HT-29 (cell line): ENCODE data around the gene DRAP1. TPM values are rescaled to one million over a fixed set of nuclear protein-coding genes. Genes with fewer than 3 reads are reported as not detected.

ENCODE experiments used
- DNase-seq: peaks from one replicate; pipeline ENCODE4 v3.0.0-alpha.2; 2015; ENCODE audit warnings: low spot score
- total RNA-seq: library from RNA; depleted of rRNA; stranded (reverse); fragments of >200 nt; shearing (Covaris generic); gene quantifications from 2 replicates; pipeline ENCODE4 v1.2.3, GENCODE V29; 2014; rRNA removed

DRAP1 gene
- total RNA-seq = 208 and 228 TPM in 2 replicates

DNA sequence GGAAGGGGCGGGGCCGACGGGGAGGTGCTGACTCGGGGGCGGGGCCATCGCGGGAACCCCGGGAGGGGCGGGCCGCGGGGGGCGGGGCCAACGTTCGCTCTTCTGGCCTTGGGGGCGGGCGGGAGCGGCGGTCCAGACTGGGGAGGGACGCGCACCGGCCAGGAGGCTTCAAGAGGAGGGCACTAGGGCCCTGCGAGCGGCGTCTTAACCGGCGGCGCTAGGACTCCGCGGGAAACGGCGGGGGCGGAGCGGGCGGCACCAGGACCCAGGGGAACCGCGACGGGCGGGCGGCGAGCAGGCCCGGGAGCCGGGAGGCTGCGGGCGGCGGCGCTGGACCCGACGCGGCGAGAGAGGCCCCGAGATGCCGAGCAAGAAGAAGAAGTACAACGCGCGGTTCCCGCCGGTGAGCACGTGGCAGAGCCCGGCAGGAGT lies at the start of gene DRAP1:
Gene DRAP1 (plus strand): TSS at position 286 of the 432 bp plus-strand sequence. CDS start 76 bp downstream, at position 362.
- DNase-seq = peak; percentile 98

- no peak for DNase-seq
Observed at GRCh38 chr11:65869643-65870306, 49.5 kb upstream of the DRAP1 start.

- DNase-seq = no peak
Observed at GRCh38 chr11:65870307-65870658, 48.9 kb upstream of the DRAP1 start.

GRCh38 chr11:65870706-65871681 lies 48.2 kb upstream of the DRAP1 start:
- DNase-seq = peak; percentile 9

DNA sequence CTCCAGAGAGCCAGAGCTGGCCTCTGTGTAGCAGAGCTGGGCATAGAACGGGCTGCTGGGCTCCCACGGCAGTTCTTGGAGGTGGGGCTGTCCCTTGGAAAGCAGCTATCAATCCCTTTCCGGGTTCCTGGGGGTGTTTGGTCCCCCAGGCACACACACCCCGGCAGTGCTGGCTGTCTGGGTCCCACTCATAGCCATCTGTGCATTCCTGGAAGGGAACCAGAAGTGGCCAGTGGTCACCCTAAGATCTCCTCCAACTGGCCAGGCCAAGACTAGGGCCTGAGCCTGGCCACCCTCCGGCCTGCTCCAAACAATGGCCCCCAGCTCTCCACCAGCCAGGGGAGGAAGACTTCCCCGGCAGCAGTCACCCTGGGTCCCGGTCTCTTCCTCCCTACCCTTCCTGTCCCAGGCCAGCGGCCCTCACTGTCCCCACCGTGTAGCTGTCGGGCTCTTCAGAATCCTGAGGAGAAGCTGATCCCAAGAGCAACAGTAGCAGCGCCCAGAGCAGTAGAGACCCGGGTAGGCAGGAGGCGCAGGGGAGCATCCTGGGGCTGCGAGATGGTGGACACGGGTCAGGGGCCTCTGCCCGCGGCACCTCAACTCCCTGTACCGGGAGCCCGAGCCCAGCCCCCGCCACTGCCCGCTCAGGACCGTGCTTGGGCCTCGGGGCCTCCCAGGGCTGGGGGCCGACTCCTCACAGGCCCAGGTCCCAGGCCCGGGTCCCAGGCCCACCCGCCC lies 47.2 kb upstream of the DRAP1 start:
- no peak for DNase-seq

DNA sequence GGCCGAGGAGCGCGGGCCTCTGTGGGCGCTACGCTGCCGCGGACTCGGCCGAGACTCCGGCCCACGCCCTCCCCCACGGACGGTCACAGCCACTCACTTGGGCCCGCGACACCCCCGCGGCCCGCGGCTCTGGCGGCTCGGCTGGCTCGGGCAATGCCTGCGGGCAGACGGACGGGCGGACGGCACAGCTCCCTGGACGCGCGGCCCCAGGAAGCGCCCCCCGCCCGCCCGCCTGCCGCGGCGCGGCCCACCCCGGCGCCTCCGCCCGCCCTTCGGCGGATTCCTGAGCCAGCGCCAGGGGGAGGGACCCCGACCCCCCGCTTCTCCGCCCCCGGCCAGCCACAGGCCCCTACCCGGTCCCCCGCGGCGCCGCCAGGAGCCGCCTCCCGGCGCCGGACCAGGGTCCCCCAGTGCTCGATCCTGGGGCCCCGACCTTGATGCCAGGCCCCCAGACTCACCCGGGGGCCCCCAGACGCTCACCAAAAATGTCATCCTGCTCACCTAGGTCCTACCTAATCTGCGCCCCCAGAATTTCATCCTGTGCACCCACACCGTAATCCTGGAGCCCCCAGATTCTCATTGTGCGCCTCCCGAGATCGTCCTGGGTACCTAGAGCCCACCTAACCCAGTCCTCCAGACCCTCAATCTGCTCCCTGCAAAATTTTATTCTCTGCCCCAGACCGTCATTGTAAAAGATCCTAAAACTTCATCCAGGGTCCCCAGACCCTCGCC lies 46.5 kb upstream of the DRAP1 start, which contains the start of gene EFEMP2:
Gene EFEMP2 (minus strand): TSS at position 215 of the 732 bp plus-strand sequence. CDS start 446 bp downstream, outside the sequence.
- DNase-seq = no peak

DNA sequence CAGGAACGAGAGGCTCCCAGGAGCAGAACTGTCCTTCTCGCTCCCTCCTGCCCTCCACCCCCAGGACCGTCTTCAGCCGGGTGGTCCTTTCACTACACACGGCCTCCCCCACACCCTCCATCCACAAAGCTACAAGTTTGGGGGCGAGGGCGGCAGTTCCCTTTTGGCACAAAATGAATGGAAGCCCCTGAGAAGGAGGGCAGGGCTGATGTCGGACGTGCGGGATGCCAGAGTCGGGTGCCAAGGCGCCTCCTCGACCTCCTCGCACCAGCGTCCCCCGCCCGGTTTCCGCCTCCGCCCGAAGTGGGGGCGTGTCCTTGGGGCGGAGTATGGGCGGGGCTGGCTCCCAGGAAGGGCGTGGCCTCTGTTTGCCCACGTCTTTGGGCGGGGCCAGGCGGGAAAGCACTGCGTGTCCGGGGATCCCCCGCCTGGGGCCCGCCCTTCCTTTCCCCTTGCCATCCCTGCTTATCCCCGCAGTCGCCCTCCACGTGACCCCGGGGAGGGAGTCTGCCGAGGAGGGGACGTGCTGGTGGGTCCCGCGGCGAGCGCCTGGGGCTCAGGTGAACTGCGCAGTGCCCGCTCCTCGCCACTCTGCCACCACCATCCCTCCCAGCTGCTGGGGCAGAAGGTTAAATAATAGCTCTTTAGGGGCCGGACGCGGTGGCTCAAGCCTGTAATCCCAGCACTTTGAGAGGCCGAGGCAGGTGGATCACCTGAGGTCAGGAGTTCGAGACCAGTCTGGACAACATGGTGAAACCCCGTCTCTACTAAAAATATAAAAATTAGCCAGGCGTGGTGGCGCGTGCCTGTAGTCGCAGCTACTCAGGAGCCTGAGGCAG lies 45.7 kb upstream of the DRAP1 start:
- peak; percentile 94 for DNase-seq

DNA sequence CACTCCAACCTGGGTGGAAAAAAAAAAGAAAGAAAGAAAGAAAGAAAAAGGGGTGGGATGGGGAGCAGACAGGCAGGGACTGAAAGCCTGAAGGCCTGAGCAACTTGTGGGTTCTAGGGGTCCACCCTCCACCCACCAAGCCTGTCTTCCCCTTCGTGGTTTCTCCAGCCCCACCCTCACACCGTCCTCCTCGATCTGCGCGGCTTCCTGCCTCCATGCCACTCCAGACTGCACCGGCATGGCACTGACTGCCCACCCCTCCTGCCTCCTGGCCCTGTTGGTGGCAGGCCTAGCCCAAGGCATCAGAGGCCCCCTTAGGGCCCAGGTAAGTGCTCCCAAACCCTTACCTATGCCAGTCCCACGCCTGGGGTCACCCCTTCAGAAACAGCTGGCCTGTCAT lies 39.6 kb upstream of the DRAP1 start, which contains the start of gene CTSW:
Gene CTSW (plus strand): TSS at position 221 of the 400 bp plus-strand sequence. CDS start 18 bp downstream, at position 239.
- no peak for DNase-seq

- no peak for DNase-seq
Observed at GRCh38 chr11:65880027-65880426, 39.2 kb upstream of the DRAP1 start.

DNA sequence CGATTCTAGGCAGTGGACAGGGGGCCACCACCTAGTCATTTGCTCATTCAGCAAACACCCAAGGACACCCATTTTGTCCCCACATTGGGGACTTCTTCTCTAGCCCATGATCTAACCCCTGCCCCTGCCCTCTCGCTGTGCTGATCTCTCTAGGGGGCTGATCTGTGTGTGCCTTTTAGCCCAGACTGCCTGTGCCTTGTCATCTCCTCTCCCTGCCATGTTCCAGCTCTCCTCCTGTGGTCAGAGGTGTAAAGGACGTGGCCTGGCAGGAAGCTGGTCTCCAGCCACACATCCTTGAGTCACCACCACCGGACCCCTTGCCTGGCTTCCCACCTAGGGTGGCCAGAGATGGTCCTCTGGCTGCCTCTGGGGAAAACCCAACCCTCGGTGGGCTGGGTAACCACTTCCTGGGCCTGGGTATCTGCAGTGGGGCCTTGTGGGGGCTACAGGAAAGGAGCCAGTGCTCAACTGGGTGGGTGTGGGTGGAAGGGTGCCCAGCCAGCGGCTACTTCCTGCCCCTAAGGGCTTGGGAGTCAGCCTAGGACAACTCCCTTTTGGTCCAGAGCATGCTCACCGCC lies 38.3 kb upstream of the DRAP1 start:
- DNase-seq = no peak

- no peak for DNase-seq
Observed at GRCh38 chr11:65882120-65883057, 36.8 kb upstream of the DRAP1 start.

- DNase-seq = no peak
Observed at GRCh38 chr11:65883058-65883761, 36.0 kb upstream of the DRAP1 start.

DNA sequence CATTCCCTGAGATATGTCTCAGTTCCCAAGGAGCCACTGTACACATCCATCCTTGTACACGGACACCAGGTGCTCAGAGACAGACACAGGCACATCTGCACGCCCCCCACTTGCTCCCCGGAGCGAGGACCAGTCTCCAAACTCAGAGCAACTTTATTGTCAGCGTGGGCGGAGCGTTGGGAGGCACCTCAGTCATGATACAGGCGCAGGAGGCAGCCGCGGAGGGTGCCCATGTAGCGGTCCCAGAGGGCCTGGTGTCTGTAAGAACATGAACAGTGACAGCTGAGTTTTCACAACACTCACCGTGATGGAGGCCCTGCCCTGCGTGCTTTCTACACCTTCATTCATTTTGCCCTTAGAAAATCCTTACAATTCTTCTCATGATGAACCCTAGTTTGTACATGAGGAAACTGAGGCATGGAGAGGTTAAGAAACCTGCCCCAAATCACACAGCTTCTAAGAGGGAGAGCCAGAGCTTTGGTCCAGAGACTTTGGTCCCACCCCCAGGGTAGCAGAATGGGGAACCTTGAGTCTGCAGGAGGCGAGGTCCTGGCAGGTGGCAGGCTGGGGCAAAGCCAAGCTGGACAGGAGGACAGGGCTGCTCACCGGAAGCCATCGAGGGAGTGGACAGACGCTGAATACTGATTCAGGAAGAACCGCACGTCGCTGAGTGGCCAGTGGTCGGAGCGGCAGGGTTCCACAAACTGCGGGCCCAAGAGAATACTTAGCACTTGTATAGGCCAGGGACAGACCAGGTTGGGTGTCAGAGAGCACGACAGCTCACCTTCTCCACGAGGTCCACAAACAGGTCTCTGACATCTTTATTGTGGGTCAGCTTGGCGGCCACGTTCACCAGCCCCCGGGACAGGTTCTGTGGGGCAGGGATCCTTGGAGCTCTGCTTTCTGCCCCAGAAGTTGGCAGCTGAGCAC lies 35.2 kb upstream of the DRAP1 start:
- DNase-seq = no peak

GRCh38 chr11:65884716-65885092 lies 34.5 kb upstream of the DRAP1 start:
- DNase-seq = peak; percentile 91

- no peak for DNase-seq
Observed at GRCh38 chr11:65885231-65885630, 34.0 kb upstream of the DRAP1 start.

GRCh38 chr11:65885808-65886536 lies 33.3 kb upstream of the DRAP1 start:
- no peak for DNase-seq
